Umbilical cord (tissue), 2 donors: ENCODE data around the gene CA10. TPM values are rescaled to one million over a fixed set of nuclear protein-coding genes. Genes with fewer than 3 reads are reported as not detected.

Source experiments
- DNase-seq: peaks from one replicate; pipeline ENCODE4 v3.0.0-alpha.2; 2015; ENCODE audit warnings: low spot score
- total RNA-seq: library from RNA; depleted of rRNA; stranded (reverse); fragments of >200 nt; gene quantifications from one replicate; pipeline ENCODE4 v1.2.3, GENCODE V29; 2014; ENCODE audit warnings: low replicate concordance; ENCODE audit not compliant: insufficient read depth

The CA10 gene
- total RNA-seq, 1 donor from 2014 or later = 0.24 TPM

DNA sequence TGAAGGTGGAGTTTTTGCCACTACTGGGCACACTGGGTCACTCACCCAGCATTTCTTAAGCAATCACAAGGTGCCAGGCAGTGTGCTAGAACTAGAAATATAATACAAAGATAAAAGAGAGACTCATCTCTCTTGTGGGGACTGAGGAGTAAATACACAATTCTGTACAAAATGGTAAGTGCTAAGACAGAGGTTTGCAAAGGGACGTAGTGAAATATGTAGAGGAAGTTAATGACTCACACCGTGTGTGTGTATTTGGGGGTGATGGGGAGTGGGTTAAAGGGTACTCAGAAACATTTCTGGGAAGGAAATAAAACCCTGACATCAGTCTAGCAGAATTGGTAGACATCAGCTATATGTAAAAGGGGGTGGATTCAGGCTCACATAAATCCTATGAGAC is 389.3 kb downstream of the CA10 start:
- DNase-seq = no peak

DNA sequence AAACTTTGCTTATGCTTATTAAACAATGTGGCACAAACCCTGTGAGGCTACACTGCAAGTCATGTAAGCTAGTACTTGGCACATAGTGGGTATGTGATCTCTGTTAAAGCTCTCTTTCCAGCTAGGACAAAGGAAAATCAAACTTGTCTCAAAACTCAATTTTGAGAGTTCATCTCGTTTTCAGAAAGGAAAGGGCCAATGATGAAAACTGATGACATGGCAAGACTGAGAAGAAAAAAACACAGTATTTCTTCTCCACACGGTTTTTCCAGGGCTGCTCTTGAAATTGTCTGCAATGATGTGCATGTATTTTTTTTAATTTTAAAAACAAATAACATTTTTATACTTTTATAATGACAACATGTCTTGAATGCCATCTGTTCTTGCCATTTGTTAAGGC is 389.8 kb downstream of the CA10 start:
- DNase-seq = no peak

DNA sequence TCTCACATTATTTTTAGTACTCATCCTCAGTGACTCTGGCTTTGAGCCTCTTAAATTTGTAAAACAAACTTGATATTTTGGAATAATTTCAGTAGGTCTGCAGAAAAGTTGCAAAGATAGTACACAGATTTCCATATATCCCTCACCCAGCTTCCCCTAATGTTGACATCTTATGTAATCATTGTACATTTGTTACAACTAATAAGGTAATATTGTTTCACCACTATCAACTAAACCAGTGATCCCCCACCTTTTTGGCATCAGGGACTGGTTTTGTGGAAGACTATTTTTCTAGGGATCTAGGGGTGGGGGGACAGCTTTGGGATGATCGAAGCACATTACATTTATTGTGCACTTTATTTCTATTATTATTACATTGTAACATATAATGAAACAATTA is 391.2 kb downstream of the CA10 start:
- DNase-seq = no peak

DNA sequence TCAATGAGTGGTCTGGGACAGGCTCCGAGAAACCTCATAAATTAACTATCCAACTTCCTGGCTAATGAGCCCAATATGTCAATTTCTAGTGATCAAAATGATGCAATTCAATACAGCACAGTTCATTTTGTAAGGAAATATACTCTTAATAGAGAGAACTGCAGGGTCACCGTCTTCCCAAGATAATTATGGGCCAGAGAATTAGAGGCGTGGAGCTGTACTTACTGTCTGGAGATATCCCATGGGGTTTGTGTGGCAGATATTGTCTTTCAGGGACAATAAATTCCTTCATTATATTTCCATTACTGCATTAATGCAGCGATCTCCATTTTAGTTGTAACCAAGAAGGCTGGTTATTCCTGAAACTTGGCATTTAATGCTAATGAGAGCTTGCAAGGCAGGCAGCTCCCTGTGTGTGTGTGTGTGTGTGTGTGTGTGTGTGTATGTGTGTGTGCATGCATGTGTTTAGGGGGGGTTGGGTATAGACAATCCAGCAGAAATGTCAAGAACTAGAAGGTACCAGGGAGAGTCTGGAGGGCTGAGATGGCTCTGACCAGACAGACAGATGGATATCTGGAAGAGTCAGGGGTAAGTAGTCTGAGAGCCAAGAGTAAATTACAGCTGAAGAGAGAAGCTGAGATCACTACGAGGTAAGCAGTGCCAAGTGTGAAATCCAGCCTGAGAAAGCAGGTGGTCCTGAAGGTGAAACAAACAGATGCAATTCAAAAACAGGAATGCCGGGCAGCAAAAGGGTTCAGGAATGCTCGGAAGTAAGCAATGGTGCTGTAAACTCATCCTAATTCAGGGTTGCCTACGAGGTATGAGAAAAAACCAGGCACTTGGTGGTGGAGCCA is 393.0 kb downstream of the CA10 start:
- no peak for DNase-seq

DNA sequence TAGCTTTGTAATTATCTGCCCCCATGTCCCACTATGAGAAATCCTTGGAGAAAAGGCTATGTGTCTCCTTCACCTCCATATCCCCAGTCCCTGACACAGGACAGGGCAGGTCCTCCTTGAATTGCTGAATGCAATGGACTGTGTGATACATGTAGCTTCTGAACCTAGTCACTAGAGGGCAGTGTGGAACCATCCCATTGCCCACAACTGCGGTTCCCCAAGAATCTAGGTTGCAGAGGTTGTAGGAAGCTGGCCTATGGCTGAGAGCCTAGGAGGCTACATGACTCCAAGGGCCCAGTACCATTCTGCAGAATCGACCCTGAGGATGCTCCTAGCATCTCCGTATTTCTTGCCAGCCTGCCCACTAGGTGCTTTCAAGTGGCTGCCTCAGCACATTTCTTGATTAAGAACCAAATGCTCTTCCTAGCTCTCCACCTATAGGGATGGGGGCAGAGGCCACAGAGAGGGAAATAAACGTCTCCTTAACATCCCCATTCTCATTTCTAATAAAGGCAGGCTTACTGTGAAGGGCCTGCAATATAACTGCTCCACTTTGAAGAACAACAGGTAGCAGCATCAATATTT is 394.0 kb downstream of the CA10 start:
- peak; percentile 78 for DNase-seq

DNA sequence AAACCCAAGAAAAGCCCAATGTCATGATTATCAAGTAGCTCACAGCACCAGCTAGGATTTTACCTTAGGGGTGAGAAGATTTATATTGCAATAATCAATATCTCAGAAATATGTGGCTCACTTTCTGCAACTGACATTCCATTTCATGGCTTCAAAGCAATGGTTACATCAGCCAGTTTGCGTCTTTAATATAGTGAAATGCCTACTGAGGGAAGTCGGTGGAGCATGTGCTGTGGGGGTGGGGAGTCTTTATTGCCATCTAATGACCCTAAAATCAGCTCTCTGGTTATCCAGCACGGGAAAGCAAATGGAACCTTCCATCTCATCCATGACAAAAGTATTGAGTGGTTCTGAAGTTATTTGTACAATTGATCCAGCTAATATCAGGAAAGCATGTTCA is 395.5 kb downstream of the CA10 start:
- DNase-seq = no peak

DNA sequence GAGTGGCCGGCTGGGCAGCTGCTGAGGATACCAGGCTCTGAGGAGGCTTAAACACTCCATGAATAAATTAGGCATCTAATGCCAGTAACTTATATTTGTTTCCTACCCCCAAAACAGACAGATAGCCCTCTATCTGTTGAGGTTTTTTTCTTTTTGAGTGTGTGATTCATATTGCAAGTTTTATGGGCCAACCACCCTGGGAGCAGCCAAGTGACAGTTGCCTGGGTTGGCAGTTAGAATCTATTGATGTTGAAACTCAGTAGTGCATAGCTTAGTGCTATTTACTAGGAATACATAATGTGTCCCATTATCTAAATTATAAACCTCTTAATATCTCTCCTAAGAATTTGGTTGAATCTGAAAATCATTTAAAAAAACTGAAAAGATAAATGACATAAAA is 397.4 kb downstream of the CA10 start:
- no peak for DNase-seq

DNA sequence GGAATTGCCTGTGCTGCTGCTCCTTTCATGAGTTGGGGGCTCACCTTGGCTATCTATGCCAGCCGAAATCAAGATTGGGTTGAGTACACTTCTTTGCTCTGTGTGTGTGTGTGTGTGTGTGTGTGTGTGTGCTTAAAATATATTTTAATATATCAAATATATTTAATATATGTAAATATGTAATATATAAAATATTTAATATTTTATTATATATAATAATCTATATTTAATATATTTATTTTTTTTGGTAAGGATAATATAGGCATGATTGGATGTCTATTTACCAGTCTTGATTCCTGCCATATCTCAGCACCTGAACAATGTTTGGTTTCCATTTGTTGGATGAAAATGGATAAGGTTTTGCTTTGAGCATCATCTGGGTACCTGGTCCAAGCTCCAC is 399.3 kb downstream of the CA10 start:
- DNase-seq = no peak

DNA sequence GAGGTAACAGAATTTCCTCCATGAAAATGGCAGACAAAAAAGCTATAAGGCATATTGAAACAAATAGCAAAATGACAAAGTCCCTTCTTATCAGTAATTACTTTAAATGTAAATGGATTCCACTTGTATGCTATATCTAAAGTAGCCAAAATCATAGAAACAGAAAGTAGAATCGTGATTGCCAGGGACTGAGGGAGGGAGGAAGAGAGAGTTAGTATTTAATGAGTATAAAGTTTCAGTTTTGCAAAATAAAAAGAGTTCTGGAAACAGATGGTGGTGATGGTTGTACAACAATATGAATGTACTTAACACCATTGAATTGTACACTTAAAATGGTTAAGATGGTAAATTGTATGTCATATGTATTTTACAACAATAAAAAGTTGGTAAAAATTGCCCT is 407.4 kb downstream of the CA10 start:
- DNase-seq = no peak

DNA sequence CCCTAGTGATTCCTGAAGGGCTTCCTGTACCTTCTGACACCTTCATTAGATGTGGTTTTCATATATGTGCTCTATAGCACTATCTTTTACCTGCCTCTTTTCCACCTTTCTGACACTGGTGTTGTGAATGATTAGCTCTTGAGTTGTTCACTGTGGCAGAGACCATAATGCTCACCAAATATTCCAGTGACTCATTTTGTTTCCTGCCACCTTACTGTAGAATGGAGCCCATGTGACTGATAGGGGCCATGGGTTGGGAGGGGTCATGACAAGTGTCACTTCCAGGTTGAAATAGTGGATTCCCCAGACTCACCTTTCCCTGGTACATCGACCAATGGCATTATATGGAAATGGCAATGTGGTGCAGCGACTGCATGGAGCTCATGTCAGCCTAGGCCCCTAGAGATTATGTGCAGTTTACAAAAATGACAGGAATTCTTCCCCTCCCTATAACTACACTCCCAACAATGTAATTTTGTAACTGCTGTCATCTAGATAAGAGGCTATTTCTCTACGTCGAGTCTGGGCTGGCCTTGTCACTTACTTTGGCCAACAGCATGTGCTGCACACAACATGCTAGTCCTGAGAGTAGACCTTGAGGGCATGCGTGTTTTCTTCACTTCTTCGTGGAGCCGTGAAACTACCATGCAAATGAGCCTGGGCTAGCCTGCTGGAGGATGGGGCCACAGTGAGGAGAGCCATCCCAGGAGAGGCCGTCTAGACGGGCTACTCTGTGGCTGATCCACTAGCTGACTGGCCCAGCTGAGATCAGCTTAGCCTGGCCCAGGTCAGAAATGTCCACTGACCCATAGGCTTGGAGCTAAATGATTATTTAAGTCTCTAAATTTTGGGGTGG is 409.5 kb downstream of the CA10 start:
- no peak for DNase-seq

DNA sequence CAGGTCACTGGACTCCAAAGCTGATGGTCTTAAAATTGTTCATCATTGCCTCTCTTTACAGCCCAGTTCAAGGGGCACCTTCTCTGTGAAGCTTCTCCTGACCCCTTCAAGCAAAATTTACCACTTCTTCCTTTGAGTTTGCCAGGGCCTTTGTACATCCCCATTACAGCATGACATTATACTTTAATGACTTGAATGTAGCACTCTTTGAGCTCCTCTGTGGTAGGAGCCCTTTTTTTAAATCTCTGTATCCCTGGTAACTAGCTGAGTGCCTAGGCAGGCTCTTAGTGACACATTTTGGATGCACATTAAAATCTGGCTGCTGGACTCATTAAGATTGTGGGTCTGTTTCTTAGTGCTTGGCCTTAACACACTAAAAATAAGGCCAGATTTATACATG is 412.1 kb downstream of the CA10 start:
- DNase-seq = no peak

DNA sequence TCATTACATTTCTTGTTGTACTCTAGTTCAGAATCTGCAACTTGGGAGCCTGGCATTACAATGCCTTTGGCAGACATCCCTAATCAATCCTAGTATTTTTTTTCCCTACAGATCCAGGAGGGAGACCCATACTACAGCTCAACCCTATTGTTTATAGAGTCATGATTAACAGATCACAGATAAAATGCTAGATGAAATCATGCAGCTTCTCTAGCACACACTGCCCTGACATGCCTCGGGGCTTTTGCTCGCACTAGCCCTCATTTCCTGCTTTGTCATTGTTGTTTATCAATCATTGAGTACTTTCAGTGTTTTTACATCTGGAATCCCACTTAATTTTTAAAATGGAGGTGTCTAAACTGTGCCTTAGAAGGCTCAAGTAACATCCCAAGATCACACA is 412.5 kb downstream of the CA10 start:
- no peak for DNase-seq

DNA sequence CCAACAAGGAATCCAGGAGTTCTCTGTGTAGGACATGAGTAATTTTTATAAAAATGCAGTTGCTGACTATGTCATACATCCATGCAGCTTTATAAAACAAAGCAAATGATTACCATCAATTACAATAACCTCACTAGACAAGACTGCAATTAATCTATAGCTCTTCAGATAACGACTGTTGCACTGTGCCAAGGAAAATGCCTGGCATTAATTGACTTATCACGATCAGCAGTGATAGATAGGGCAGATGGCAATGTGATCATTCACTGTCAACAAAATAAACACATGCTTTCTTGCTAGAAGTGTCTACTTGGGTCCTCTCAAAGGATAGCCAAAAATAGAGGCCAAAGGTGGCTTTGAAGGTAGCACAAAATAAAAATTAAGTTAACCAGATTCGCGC is 415.0 kb downstream of the CA10 start:
- DNase-seq = no peak

DNA sequence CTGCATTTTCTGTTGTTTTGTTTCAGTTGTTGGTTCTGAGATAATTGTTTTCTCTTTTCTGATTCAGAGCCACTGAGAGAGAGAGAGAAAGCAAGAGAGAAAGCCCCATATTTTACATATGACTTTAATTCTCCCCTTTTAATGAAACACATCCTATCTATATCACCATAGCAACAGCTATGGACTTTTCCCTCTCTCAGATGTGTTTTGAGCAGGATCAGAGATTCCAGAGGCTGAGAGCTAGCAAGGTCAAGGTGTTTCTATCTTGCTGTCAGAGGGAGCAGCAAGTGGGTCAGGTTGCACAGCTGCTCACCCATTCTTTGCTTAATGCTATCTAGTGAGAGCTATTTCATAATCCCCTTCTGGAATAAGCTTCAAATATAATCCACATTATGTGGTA is 415.9 kb downstream of the CA10 start:
- no peak for DNase-seq

DNA sequence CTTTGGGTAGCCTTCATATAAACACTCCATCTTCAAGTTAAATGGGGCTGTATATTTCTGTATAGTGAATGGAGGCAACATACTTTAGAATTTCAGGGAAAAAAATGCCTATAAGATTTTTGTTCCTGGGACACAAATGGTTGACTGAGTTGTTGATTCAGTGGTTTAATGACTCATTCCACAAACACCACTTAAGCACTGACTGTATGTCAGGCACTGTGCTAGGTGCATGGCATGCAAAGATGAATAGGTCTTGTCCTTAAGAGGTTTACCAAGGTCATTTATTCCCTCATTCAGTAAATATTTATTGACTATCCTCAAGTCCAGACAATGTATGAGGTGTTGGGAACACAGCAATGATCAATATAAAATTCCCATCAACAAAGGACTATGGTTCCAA is 417.1 kb downstream of the CA10 start:
- no peak for DNase-seq

DNA sequence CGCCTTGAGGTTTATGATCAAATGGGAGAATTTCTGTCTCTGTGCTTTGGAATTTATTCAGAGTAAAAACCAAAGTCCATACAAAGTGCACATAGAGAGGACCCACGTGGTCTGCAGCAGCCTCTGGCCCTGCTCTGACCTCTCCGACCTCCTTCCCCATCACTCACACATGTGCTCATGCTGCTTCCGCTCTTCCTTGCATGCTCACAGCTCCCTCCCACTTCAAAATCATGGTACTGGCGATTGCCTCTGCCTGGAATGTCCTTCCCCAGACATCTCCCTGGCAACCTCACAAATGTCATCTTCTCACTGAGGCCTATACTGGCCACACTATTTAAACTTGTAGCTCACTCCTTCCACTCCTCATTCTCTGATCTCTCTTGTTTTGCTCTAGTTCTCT is 418.0 kb downstream of the CA10 start:
- no peak for DNase-seq

DNA sequence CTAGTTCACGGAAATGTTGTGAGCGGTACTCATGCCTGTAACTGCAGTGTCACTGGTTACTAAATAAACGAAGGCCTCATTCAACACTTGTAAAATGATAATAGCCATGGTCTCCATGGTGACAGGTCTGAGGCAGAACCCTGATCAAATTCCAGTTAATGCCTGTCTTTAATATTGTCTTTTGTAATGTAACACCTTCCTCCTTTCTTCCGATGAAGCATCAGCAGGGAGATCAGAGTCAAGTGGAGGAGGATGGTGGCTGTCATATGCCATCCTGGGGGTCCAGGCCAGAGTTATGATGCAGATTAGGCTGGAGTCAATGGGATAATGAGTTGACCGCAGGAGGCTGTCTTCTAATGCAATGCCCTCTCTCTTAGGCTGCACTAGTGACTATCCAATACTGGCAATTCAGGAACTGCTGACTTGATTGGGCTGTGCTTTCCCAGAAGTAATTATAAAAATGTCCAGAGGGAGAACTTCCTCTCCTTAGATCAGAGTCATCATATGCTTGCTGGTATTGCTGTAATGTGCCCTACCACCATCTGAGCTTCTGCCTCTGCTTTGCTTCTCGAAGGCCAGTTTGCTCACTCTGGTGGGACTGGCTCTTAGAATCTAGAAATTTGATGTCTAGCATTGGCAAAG is 419.1 kb downstream of the CA10 start:
- no peak for DNase-seq

DNA sequence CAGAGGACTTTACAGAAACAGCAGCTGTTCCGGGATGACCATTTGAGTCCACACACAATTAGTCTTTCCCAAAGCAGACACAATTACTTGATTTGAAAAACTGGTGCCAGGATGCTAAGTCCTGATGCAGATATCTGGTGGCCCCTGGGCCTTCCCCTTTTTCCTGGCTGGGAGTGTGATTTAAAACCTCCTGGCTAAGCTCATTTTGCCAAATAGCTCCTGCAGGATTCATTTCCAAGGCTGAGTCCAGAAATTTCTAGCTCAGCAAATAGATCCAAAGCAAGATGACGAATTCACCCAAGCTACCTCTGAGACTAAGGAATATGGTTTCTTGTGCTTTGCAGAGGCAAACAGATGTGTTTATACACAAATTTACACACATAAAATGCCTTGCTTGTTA is 422.2 kb downstream of the CA10 start:
- no peak for DNase-seq

DNA sequence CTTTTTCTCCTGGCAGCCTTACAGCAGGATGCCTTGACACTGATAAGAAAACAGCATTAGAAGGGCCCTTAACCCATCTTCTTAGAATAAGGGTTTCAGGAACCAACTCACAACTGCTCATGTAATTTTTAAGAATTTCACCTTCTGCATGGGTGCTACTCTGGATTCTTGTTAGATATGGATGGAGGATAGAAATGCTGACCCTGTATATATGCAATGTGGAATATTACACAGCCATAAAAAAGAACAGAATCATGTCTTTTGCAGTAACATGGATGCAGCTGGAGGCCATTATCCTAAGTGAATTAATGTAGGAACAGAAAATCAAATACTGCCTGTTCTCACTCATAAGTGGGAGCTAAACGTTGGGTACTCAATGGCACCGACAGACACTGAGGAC is 423.5 kb downstream of the CA10 start:
- DNase-seq = no peak

DNA sequence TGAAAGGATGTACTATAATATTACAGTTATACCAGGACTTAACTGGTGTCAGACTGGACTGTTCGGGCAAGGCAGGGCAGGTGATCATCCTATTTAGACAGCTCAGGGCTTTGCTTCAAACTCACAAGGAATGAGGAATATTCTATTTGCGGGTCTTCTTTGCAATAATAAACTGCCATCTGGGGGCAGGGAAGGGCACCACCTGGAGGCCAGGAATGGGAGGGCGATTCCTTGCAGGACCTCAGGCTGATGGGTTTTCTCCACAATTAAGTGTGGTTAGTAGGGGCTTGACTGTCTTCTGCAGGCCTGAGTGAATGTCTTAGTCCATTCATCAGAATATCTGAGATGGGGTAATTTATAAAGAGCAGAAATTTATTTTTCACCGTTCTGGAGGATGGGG is 424.1 kb downstream of the CA10 start:
- no peak for DNase-seq

DNA sequence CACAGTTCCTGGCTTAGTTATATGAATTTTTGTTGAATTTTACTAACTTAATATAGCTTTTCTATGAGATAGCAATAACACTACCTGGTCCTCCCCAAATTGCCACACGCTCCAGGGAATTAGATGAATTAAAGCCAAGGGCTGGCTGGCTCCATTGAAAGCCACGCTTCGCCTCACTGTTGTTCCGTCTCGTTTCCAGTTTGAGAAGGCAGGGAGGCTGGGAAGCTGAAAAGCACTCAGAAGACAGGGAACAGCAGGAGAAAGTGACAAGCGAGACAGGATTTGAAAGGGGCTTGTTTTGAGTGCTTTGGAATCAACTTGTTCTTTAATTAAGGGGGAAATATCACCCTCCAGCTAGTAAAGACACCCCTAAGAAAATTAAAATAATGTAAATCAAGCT is 425.3 kb downstream of the CA10 start:
- DNase-seq = no peak
